HEK293 (cell line): ENCODE data around the gene HOGA1.

Source experiments
- BCL11A ChIP-seq: fragments of 450-650 bp; formaldehyde crosslinking; IDR thresholded peaks from 2 replicates; pipeline ENCODE4 v1.5.1; 2016; ENCODE audit warnings: low read depth, missing biosample characterization, missing genetic modification characterization
- ZNF394 ChIP-seq: fragments of 450-650 bp; formaldehyde crosslinking; IDR thresholded peaks from 2 replicates; pipeline ENCODE4 v1.5.1; 2016; ENCODE audit warnings: missing biosample characterization, missing genetic modification characterization, mild to moderate bottlenecking, moderate library complexity, borderline replicate concordance
- ZNF571 ChIP-seq: fragments of 450-650 bp; formaldehyde crosslinking; IDR thresholded peaks from 2 replicates; pipeline ENCODE4 v1.5.0; 2017; ENCODE audit warnings: missing biosample characterization, missing genetic modification characterization
- TF ChIP-seq, protein P1 (sequence below): fragments of 450-650 bp; formaldehyde crosslinking; IDR thresholded peaks from 2 replicates; pipeline ENCODE4 v1.5.1; 2016; ENCODE audit warnings: missing biosample characterization, missing genetic modification characterization

DNA sequence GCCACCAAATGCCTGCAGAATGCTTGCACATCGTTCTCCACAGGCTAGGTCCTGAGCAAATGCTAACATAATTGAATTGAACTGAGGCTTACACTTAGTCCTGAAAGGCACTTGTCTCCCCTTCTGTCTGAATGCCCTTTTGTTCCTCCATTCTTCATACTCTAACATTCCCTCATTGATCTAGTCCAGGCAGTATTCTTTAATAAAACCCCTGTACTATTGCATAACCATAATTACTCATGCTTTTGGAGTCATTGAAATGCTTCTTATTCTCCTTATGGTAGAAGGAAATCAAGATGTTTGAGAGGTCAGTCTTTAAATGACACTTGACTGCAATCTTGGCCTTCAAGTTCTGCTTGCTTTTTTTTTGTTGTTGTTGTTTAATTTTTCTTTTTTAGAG lies 63.4 kb downstream of the HOGA1 start:
- TF ChIP-seq BCL11A (tag by site-specific recombination) = no peak
- TF ChIP-seq, protein P1, sequence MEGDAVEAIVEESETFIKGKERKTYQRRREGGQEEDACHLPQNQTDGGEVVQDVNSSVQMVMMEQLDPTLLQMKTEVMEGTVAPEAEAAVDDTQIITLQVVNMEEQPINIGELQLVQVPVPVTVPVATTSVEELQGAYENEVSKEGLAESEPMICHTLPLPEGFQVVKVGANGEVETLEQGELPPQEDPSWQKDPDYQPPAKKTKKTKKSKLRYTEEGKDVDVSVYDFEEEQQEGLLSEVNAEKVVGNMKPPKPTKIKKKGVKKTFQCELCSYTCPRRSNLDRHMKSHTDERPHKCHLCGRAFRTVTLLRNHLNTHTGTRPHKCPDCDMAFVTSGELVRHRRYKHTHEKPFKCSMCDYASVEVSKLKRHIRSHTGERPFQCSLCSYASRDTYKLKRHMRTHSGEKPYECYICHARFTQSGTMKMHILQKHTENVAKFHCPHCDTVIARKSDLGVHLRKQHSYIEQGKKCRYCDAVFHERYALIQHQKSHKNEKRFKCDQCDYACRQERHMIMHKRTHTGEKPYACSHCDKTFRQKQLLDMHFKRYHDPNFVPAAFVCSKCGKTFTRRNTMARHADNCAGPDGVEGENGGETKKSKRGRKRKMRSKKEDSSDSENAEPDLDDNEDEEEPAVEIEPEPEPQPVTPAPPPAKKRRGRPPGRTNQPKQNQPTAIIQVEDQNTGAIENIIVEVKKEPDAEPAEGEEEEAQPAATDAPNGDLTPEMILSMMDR (tag by site-specific recombination) = no peak
- TF ChIP-seq ZNF394 (tag by site-specific recombination) = no peak
- no peak for TF ChIP-seq ZNF571
